ENCODE measurements around the gene TMOD1.
A peak's percentile ranks its signal among the peaks of the same experiment; 100 is the strongest.
"Not testable (repeated sequence)": the region's sequence is repeated elsewhere in the genome, so short reads cannot be mapped to it uniquely, and the experiment has no call there.

Gene TMOD1

DNA sequence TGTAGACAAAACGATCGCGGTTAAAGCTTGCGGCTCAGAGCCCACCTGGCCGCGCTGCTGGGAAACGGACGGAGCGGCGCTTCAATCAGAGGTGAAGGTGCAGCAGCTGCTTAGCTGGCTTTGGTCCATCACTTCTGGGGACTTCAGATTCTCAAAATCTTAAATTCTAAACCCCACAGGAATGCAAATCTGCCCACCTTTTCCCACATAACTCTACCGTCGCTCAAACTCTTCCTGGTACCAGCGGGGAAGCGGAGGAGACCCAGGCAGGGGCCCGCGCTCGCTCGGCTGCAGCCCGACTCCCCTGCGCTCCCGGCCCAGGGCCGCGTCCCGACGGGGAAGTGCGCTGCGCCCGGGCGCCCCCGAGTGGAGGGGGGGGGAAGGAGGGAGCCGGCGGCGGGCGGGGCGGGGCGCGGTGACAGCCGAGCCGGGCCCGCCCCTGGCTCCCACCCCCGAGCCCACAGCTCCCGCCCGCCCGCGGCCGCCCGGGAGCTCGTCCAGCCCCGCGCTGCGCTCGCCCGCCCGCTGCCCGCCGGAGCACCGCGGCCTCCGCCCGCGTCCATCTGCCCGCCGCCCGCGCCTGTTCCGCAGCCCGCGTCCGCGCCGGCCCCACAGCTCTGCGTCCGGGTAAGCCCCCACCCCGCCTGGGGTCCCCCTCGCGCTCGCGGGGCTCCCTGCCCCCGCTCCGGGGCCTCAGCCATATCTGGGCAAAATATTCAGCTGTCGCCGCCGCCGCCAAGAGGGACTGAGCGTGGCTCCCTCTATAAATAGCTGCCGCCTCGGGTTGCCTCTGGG is at the start of gene TMOD1:
Gene TMOD1 (plus strand): TSS at position 490 of the 795 bp plus-strand sequence. CDS start 22,523 bp downstream, outside the sequence.
- peak; percentile 77 for DNase-seq (ENCODE audit: insufficient read length, low spot score)
- no peak for FAIRE-seq
- TF ChIP-seq CTCF (IDR thresholded peaks at IDR 0.05; ENCODE audit: insufficient read depth, missing control alignments), result no peak

GRCh38 chr9:97453573-97453972 is 47.9 kb upstream of the TMOD1 start:
- DNase-seq (ENCODE audit: insufficient read length, low spot score); FAIRE-seq: not testable (repeated sequence)

DNA sequence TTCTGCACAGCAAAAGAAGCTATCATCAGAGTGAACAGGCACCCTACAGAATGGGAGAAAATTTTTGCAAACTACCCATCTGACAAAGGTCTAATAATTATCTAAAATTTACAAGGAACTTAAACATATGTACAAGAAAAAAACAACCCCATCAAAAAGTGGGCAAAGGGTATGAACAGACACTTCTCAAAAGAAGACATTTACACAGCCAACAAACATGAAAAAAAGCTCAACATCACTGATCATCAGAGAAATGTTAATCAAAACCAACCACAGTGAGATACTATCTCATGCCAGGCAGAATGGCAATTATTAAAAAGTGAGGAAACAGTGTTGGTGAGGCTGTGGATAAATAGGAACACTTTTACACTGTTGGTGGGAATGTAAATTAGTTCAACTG is 44.6 kb upstream of the TMOD1 start:
- not testable (repeated sequence) for FAIRE-seq; DNase-seq (ENCODE audit: insufficient read length, low spot score)

DNA sequence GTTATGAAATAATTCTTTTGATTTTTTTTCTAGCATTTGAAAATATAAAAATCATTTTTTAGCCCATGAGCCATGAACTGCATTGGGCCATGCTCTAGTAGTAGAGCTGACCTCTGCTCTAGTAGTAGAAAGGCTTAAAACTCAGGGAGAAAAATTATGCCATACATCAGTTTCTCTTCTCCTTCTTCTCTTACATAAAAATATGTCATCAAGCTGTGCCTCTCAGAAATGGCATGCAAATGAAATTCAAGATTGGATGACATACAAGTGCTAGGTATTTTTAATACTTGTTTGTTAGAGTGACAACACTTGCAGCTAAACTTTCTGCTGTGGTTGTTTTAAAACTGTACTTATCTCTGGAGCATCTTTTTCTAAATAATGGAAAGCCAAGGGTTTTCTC is 42.1 kb upstream of the TMOD1 start:
- DNase-seq (ENCODE audit: insufficient read length, low spot score) (no peak), FAIRE-seq (no peak)
- no peak for TF ChIP-seq CTCF (IDR thresholded peaks at IDR 0.05; ENCODE audit: insufficient read depth, missing control alignments)

DNA sequence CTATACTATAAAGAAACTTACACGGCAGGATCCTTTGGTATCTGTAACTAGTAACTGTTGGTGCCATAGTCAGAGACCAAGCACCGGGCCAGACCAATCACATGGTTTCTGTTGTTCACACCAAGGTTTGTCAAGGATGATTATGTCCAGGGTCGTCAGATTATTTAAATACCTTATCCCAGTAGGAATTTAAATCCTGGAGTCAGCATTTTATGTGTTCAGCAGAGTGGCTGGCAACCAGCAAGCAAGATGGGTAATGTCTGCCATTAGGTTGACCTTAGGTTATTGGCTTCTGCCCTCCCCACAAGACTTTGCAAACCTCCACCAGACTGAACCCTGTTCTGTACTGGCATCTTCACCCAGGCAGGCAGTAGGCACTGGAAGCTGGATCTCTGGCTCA is 39.3 kb upstream of the TMOD1 start:
- TF ChIP-seq CTCF (IDR thresholded peaks at IDR 0.05; ENCODE audit: insufficient read depth, missing control alignments), result no peak
- DNase-seq (ENCODE audit: insufficient read length, low spot score), result no peak
- FAIRE-seq, result no peak

- no peak for DNase-seq (ENCODE audit: insufficient read length, low spot score)
- FAIRE-seq, result no peak
- TF ChIP-seq CTCF (IDR thresholded peaks at IDR 0.05; ENCODE audit: insufficient read depth, missing control alignments), result no peak
Observed at GRCh38 chr9:97462914-97463313, 38.6 kb upstream of the TMOD1 start.

DNA sequence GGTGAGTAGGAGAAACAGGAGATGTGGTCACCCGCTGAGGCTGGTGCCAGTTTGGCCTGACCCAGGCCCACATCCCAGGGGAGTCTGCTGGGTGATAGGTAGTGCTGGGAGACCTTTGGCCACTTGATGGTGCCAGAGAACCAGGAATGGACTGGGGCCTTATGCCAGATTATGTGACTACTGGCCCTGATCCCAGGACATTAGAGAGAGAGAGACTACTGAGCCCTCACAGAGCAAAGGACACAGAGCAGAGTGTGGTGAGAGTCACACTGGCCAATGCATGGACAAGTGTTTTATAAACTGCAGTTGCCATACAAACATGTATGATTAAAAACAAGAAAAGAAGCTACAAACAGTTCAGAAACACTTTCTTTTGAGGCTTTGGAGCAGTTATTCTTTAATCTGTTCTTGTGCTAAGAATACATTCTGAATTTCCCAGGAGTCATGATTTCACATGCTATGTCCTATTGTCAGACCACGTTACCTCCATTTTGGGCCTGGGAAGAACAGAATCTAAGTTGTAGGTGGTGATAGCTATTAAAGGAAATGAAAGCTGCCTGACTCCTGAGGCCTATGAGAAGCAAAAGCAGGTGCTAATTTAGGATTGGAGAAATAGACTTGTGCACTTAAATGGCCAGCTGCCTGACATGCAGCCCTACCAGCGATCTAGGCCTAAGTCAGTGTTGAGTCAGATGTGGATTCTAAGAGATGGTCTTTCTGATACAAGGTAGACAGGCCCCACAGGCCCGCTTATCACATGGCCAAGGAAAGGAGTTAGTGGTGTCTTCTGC is 32.6 kb upstream of the TMOD1 start:
- FAIRE-seq (no peak), DNase-seq (ENCODE audit: insufficient read length, low spot score) (peak; percentile 27)
- TF ChIP-seq CTCF (IDR thresholded peaks at IDR 0.05; ENCODE audit: insufficient read depth, missing control alignments), result peak; percentile 71

GRCh38 chr9:97470076-97470475 is 31.4 kb upstream of the TMOD1 start:
- DNase-seq (ENCODE audit: insufficient read length, low spot score) (no peak), FAIRE-seq (no peak)
- TF ChIP-seq CTCF (IDR thresholded peaks at IDR 0.05; ENCODE audit: insufficient read depth, missing control alignments), result peak; percentile 14
